ENCODE results near the gene ZC3H14.
"Not testable (repeated sequence)": the region's sequence is repeated elsewhere in the genome, so short reads cannot be mapped to it uniquely, and the experiment has no call there.

The ZC3H14 gene

DNA sequence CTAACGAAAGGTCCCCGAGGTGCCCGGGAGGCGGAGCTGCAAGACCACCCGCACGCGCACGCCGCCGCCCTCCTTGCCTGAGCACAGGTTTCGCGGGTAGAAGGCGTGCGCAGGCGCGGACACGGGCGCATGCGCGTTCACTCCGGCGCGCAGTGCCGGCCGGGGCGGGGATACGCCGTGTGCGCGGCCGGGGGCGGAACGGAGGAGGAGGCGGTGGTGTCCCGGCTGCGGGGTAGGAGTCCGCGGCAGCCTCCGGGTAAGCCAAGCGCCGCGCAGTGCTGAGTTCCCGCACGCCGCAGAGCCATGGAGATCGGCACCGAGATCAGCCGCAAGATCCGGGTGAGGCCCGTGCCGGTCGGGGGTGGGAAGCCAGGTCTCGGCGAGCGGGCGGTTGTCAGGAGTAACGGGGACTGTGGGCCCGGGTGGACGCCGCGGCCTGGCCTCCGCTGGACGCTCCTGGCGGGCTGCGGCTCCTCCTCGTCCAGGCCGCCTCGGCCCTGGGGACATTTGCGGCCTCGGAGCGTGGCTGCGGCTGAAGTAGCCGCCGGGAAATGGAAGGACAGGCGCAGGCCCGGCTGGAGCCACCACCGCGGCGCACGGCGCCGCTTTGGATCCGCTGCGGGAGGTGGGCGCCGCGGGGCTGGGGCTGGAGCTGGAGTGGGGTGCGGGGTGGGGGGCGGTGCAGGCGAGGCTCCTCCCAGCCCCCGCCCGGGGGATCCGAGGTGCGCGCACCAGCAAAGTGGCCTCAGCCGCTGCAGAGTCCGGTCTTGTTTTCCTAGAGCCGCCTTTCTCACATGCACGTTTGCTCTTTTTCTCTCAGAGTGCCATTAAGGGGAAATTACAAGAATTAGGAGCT is at the start of gene ZC3H14:
Gene ZC3H14 (plus strand): TSS at position 207 of the 856 bp plus-strand sequence. CDS start 97 bp downstream, at position 304.
- DNase-seq: peak; percentile 78

- DNase-seq: no peak
Measured at GRCh38 chr14:88515499-88516221, 47.2 kb upstream of the ZC3H14 start.

- DNase-seq: no peak
Measured at GRCh38 chr14:88516861-88517357, 45.9 kb upstream of the ZC3H14 start.

DNA sequence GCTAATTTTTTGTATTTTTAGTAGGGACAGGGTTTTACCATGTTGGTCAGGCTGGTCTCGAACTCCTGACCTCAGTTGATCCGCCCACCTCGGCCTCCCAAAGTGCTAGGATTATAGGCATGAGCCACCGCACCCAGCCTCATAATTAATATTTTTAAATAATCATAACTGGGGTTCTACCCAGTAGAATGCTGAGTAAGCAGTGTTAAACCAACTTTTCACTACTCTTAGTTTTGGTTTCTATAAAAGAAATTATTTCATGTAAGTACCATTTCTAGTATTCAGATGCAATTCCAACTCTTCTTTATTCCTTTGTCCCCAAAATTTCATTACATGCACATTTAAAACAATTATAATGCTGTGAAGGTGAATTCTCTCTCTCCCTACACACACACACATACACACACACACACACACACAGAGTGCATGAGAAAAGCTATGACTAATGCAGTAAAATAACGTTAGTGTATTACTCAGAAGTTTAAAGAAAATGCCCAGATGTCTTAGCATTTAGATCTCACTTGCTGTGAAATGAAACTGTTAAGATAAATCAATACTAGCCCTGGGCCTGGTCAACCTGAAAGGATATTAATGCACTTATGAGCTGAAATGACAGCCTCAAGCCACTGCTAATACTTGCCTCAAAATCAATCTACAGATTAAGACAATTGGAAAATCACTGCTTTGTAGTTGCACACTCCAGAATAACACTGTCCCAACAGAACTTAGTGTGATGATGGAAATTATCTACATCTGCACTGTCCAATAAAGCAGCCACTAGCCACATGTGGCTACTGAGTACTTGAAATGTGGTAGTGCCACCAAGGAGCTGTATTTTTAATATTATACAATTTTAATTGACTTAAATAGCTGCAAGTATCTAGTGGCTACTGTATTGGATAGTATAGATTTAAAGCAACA is 44.0 kb upstream of the ZC3H14 start:
- DNase-seq: no peak

DNA sequence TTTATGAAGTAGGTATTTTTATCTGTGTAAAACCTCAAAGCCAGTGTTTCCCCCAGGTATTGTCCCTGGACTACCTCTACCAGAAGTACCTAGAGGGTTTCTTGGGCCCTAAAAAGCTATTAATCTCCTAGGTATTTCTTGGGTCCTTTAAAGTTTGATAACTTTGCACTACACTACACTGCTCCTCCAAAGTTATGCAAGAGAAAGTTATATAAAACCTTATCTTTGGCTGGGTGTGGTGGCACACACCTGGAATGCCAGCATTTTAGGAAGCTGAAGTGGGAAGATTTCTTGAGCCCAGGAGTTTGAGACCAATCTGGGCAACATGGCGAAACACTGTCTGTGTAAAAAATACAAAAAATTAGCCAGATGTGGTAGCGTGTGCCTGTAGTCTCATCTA is 42.9 kb upstream of the ZC3H14 start:
- DNase-seq: no peak

DNA sequence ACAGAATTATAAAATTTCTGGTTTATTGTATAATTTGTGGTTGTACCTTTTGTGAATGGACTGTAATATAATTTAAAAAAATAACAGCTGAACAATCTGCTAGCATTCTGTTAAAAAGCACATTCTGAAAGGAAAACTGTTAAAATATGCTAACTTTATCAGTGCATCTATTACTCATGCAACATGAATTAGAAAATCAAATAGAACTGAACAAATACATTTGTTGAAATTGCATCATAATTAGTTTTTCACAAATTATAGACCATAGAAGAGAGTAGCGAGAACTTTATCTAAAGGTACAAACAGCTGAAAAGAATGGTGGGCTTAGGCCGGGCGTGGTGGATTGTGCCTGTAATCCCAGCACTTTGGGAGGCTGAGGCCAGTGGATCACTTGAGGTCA is 41.0 kb upstream of the ZC3H14 start:
- no peak for DNase-seq

GRCh38 chr14:88522393-88522792 is 40.4 kb upstream of the ZC3H14 start:
- no peak for DNase-seq

DNA sequence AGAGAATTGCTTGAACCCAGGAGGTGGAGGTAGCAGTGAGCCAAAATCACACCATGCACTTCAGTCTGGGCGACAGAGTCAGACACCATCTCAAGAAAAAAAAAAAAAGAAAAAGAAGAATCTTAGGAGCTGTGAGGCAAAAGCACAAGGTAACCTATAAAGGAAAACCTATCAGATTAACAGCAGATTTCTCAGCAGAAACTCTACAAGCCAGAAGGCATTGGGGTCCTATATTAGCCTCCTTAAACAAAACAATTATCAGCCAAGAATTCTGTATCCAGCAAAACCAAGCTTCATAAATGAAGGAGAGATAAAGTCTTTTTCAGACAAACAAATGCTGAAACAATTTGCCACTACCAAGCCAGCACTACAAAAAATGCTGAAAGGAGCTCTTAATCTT is 32.9 kb upstream of the ZC3H14 start:
- not testable (repeated sequence) for DNase-seq

GRCh38 chr14:88533064-88533602 is 29.7 kb upstream of the ZC3H14 start:
- DNase-seq: no peak

DNA sequence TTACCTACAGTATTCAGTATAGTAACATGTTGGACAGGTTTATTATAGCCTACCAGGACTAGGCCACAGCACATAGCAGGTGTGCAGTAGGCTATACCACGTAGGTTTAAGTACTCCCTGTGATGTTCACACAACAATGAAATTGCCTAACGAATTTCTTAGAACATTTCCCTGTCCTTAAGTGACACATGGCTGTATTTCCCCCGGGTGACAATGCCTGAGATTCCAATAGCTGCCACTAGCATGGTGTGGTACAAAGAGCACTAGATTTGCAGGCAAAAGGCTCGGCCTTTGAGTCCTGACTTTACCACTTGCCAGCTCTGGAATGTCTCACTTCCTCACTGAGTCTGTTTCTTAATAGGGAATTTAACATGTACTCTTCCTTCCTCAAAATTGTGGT is 27.7 kb upstream of the ZC3H14 start:
- no peak for DNase-seq

GRCh38 chr14:88535813-88536212 is 27.0 kb upstream of the ZC3H14 start:
- DNase-seq: no peak

DNA sequence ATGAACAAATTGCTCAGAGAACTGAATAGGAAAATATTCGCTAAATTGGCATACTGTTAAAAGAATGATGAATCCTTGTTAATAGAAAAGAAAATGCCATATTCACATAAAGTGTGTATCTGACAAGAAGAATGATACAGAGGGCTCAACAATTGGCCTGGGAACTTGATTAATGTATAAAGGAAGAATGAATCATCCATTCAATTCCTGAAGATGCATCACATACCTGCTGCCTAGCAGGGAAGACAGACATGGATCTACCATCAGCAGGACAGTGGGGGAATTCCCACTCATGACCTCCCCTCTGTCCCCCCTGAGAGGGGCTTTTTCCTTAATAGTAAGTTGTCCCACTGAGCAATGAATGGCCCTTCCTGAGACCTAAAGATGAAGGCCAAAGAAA is 21.5 kb upstream of the ZC3H14 start:
- no peak for DNase-seq

GRCh38 chr14:88542857-88543795 is 19.7 kb upstream of the ZC3H14 start:
- no peak for DNase-seq

DNA sequence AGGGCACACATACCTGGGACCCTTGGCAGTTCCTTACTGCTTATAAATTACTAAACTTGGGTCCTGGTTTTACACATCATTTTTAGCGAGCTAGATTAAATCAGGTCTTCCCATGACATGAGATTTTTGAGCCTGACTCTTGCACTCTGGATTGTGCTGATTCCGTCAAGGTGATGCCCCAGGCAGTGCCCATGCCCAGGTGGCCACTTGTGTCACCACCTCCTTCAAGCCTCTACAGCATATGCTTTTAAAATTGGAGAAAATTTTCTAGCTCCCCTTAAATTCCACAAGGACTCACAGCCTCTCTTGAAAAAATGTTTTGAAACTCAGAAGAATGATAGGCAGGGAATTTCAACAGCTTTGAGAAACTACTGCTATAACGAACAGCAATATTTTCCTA is 17.6 kb upstream of the ZC3H14 start:
- no peak for DNase-seq

DNA sequence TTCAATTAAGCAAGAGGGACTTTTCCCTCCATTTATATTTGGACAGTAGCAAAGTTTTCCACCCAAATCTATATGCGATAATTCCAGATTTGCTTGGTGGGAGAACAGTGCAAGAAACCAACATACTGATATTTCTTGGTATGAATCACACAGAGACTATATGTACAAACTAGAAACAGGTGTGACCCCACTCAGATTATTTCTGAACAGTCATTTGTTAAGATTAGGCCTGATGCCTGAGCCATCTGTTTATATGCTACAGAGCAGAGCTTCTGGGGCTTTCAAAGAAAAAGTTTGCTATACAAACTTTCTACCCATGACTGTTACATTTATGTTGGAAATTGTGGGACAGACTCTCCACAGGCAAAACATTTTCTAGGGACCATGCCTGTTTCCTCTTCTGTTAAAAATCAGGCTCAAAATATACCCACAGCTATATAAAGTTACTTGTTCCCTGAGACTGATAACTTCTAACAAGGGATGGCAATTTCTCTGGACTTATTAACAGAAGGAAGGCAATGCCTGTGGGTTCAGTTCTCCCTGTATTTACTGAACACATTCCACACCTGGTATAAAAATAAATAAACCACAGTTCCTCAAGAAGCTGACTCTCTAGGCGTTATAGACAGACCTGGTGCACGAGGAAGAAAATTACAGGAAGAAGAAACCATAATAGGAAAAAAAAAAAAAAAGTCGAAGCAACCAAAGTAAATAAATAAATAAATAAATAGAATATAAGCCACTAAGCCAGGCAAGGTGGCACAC is 16.0 kb upstream of the ZC3H14 start:
- no peak for DNase-seq

DNA sequence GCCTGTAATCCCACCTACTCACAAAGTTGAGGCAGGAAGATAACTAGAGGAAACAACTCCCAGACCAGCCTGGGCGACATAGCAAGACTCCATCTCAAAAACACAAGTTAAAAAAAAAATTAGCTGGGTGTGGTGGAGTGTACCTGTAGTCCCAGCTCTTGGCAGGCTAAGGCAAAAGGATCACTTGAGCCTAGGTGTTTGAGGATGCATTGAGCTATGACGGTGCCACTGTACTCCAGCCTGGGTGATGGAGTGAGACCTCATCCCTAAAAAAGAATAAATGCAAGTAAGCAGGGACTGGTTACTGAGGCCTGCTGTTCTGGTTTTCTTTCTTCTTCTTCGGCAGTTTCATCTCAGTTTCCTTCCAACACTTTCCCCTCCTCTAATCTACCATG is 15.5 kb upstream of the ZC3H14 start:
- DNase-seq: no peak

DNA sequence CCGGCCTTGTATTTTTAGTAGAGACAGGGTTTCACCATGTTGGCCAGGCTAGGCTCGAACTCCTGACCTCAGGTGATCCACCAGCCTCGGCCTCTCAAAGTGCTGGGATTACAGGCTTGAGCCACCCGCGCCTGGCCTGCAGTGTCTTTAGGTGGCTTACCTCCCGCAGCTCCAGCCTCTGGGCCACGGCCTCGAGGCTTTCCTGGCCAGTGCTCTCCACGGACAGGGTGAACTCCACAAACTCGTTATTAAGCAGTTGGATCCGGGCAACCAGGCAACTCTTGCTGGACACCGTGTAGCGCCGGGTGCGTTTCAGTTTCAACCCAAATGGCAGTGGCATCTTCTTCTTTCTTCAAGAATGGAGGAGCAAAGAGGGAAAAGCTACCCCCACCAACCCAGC is 12.8 kb upstream of the ZC3H14 start:
- DNase-seq: no peak

DNA sequence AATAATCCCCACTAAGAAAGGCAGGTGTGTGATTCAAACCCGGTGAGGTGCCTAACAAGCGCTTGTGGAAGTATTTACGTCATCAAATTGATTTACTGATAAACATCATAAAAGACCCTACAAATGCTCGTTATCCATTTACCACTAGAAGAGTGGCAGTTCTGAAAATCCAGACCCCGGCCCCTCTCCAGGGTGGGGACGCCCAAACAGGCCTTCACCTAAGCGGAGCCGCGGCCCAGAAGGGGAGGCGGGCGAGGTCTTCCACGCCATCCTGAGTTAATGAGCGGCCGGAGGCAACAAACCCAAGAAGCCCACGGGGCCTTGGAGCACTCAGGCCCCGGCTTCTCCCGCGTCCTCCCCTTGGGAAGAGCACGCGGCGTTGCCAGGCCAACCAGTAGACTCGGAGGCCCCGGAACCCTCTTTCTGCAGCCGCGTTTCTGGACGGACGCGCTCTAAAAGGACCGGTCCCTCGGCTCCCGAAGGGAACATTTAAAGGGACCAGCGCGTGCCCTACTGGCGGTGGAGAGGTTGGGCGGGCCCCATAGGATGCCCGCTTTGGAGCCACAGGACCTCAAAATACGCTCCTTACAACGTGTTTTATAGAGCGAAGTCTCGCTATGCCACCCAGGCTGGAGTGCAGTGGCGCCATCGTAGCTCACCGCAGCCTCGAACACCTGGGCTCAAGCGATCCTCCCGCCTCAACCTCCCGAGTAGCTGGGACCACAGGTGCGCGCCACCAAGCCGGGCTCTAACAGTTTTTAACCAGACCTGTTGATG is 11.6 kb upstream of the ZC3H14 start:
- DNase-seq: peak; percentile 83

DNA sequence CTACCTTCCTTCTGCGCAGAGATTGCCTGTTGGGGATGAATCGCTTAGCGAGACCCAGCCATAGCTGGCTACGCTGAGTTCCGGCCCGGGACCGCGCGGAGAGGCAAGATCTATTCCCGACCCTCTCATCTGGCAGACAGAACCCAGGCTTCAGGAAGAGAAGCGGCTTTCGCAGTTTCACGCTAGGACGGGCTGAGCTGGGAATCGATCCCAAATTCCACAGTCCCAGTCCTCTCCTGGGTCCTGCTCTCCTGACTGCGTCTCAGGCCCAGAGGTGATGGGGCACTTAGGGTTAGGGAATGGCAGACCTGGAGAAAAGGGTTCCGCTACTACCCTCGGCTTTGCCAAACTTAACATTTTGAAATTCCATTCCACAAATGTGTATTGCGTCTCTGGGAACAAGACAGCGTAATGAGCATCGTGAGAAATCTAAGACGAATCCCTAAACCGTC is 10.8 kb upstream of the ZC3H14 start:
- DNase-seq: no peak

DNA sequence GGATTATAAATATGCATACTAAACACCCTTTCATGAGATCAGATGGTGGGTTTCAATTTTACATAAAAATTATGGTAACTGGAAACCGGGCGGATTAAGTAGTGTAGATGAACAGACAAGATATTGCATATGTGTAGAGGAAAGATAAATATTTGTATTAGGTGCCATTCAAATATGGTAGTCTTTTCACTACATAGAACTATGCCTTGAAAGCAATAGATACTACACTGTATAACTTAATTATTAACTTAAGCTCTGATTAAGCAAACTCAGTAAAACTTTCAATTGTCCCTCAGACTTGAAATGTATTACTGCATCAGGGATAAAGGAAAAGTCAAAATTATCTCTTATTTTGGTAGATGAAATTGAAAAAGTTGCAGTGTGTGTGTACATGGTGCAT is 10.0 kb upstream of the ZC3H14 start:
- DNase-seq: no peak

All from DMS79 (cell line).